Caco-2 (cell line): Measurements from ENCODE around the gene PPFIBP2. TPM values are rescaled to one million over a fixed set of nuclear protein-coding genes. Genes with fewer than 3 reads are reported as not detected.

Source experiments
- BruUV-seq: library from RNA; stranded (reverse); fragments of 400-500 nt; replicated peaks from 2 replicates; lab custom pipeline; 2021; lab: Mats Ljungman, UMichigan
- CTCF ChIA-PET: fragments of 300-600 bp; sonication (Branson Sonifier 250); formaldehyde crosslinking; loops from one replicate; lab custom pipeline; 2022; ENCODE audit warnings: antibody characterized with exemption; lab: Charles Lee
- POLR2A ChIA-PET: fragments of 300-600 bp; sonication (Branson Sonifier 250); formaldehyde crosslinking; loops from one replicate; lab custom pipeline; 2022; ENCODE audit warnings: antibody characterized with exemption; lab: Charles Lee
- DNase-seq, 2 experiments: peaks; one replicate each; pipeline versions ENCODE4 v3.0.0 to v3.0.0-alpha.2; 2020 to 2022
- H3K27me3 ChIP-seq: replicated peaks from 2 replicates; pipeline ENCODE4 v1.6.0; 2011; ENCODE audit warnings: low read length; ENCODE audit not compliant: control insufficient read depth, insufficient read depth
- H3K36me3 ChIP-seq: 2 replicates; pipeline ENCODE4 v1.5.1; 2011; ENCODE audit warnings: low read length; ENCODE audit not compliant: control insufficient read depth, insufficient read depth
- H3K4me1 ChIP-seq: fragments of 250-450 bp; sonication (Bioruptor Pico); 2 replicates; pipeline ENCODE4 v1.5.1; 2020; ENCODE audit warnings: mild to moderate bottlenecking
- H3K4me3 ChIP-seq: 2 replicates; pipeline ENCODE4 v1.5.1; 2011; ENCODE audit warnings: low read depth, mild to moderate bottlenecking, control low read depth, low read length
- H3K9me3 ChIP-seq: fragments of 250-450 bp; sonication (Bioruptor Pico); 2 replicates; pipeline ENCODE4 v1.5.1; 2020; ENCODE audit warnings: mild to moderate bottlenecking, moderate library complexity
- H3K27ac Mint-ChIP-seq: one replicate; pipeline ENCODE4 v1.8.0; 2022; ENCODE audit warnings: mixed read lengths; ENCODE audit not compliant: unreplicated experiment
- H3K27me3 Mint-ChIP-seq: one replicate; pipeline ENCODE4 v1.8.0; 2022; ENCODE audit warnings: mixed read lengths; ENCODE audit not compliant: insufficient read depth, unreplicated experiment
- H3K36me3 Mint-ChIP-seq: one replicate; pipeline ENCODE4 v1.8.0; 2022; ENCODE audit warnings: mild to moderate bottlenecking, mixed read lengths; ENCODE audit not compliant: insufficient read depth, unreplicated experiment
- H3K4me1 Mint-ChIP-seq: one replicate; pipeline ENCODE4 v1.8.0; 2022; ENCODE audit warnings: low read depth, mixed read lengths; ENCODE audit not compliant: unreplicated experiment
- H3K4me3 Mint-ChIP-seq: one replicate; pipeline ENCODE4 v1.8.0; 2022; ENCODE audit warnings: mild to moderate bottlenecking, moderate library complexity, mixed read lengths; ENCODE audit not compliant: unreplicated experiment
- H3K9me3 Mint-ChIP-seq: one replicate; pipeline ENCODE4 v1.8.0; 2022; ENCODE audit warnings: mixed read lengths; ENCODE audit not compliant: unreplicated experiment
- intact Hi-C: fragments of 100-400 bp; cut with micrococcal nuclease; formaldehyde crosslinking; loops from one replicate; pipeline ENCODE4 v1.10.0; 2022; ENCODE audit not compliant: unreplicated experiment
- total RNA-seq: library from RNA; stranded (reverse); gene quantifications from 2 replicates; pipeline ENCODE4 v1.2.3, GENCODE V29; 2022
- TF ChIP-seq, protein P1 (sequence below), 2 experiments: fragments of 200-600 bp in 1 of 2; IDR thresholded peaks; 1 replicate in 1 of 2; 2 replicates in 1 of 2; pipeline versions ENCODE4 v1.5.1 to v1.8.0; 2011 to 2022; ENCODE audit warnings: antibody characterized with exemption in 1 of 2, control low read depth in 1 of 2, inconsistent platforms in 1 of 2, low read depth in 1 of 2, low read length in 1 of 2, mild to moderate bottlenecking in 1 of 2, moderate library complexity in 1 of 2; ENCODE audit not compliant: insufficient read depth in 1 of 2, severe bottlenecking in 1 of 2, unreplicated experiment in 1 of 2

PPFIBP2 gene
- total RNA-seq, 1 experiment from 2014 or later: 72.5 TPM

DNA sequence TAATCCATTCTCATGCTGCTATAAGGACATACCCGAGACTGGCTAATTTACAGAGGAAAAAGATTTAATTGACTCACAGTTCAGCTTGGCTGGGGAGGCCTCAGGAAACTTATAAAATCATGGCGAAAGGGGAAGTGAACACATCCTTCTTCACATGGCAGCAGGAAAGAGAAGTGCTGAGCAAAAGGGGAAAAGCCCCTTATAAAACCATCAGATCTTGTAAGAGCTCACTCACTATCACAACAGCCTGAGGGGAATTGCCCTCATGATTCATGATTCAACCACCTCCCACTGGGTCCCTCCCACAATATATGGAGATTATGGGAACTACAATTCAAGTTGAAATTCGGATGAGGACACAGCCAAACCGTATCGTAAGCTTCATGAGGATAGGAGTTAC lies 163.3 kb downstream of the PPFIBP2 start:
- intact Hi-C loops: no loop called here
- H3K4me3 ChIP-seq: no peak overlapping the region
- no peak for DNase-seq
- H3K27me3 ChIP-seq: no peaks in the 10 kb centered on the region
- ChIA-PET CTCF (interaction anchor here (1.2 kb wide), 1 partner anchor 65 kb away, joined by 3 read pairs; no protein-coding TSS in a partner anchor), POLR2A (no interaction called here)
- no peak overlapping the region for H3K4me3 Mint-ChIP-seq
- no peaks in the 10 kb centered on the region for H3K36me3 ChIP-seq
- H3K36me3 Mint-ChIP-seq: peaks cover 18% of the 10 kb centered on the region
- BruUV-seq: no TSS peak
- peaks cover 6% of the 10 kb centered on the region for H3K4me1 ChIP-seq
- H3K27me3 Mint-ChIP-seq: peaks cover 2% of the 10 kb centered on the region
- H3K9me3 Mint-ChIP-seq: no peaks in the 10 kb centered on the region
- no peaks in the 10 kb centered on the region for H3K9me3 ChIP-seq
- TF ChIP-seq, protein P1, sequence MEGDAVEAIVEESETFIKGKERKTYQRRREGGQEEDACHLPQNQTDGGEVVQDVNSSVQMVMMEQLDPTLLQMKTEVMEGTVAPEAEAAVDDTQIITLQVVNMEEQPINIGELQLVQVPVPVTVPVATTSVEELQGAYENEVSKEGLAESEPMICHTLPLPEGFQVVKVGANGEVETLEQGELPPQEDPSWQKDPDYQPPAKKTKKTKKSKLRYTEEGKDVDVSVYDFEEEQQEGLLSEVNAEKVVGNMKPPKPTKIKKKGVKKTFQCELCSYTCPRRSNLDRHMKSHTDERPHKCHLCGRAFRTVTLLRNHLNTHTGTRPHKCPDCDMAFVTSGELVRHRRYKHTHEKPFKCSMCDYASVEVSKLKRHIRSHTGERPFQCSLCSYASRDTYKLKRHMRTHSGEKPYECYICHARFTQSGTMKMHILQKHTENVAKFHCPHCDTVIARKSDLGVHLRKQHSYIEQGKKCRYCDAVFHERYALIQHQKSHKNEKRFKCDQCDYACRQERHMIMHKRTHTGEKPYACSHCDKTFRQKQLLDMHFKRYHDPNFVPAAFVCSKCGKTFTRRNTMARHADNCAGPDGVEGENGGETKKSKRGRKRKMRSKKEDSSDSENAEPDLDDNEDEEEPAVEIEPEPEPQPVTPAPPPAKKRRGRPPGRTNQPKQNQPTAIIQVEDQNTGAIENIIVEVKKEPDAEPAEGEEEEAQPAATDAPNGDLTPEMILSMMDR (IDR thresholded peaks at IDR 0.05; ENCODE audit: insufficient read depth in 1 of 2, low read depth in 1 of 2, low read length in 1 of 2, severe bottlenecking in 1 of 2, unreplicated experiment in 1 of 2): no peak
- H3K4me1 Mint-ChIP-seq: peaks cover 16% of the 10 kb centered on the region
- no peak overlapping the region for H3K27ac Mint-ChIP-seq

DNA sequence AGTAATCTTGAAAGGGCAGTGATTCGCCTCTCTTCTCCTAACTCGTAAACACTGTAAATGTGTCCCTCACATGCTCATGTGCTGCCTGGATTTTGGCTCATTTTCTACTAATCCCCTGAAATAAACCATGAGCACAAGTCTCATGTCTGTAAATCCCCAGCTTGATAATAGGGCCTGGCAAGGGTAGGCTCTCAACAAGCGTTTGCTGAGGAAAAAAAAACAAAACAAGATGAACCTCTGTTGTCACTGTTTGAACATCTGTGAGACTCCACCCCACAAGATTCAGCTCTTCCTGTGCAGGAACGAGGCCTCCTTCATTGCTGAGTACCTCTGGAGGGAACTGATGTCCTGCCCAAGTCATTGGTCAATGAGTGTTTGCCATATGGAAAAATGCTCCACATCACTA lies 164.0 kb downstream of the PPFIBP2 start:
- Mint-ChIP-seq H3K9me3 (no peaks in the 10 kb centered on the region), H3K27ac (no peak overlapping the region), H3K4me1 (peaks cover 16% of the 10 kb centered on the region), H3K27me3 (peaks cover 2% of the 10 kb centered on the region), H3K4me3 (no peak overlapping the region), H3K36me3 (peaks cover 11% of the 10 kb centered on the region)
- BruUV-seq: no TSS peak
- ChIA-PET POLR2A (no interaction called here), CTCF (interaction anchor here (0.6 to 1.2 kb wide), 2 partner anchors 66 to 103 kb away, joined by 3 to 5 read pairs; no protein-coding TSS in a partner anchor)
- TF ChIP-seq, protein P1 (IDR thresholded peaks at IDR 0.05; ENCODE audit: insufficient read depth in 1 of 2, low read depth in 1 of 2, low read length in 1 of 2, severe bottlenecking in 1 of 2, unreplicated experiment in 1 of 2): no peak
- intact Hi-C loops: no loop called here
- peaks cover 4% of the 10 kb centered on the region for H3K4me1 ChIP-seq
- H3K4me3 ChIP-seq: no peak overlapping the region
- H3K36me3 ChIP-seq: no peaks in the 10 kb centered on the region
- DNase-seq: no peak
- no peaks in the 10 kb centered on the region for H3K9me3 ChIP-seq
- H3K27me3 ChIP-seq: no peaks in the 10 kb centered on the region

DNA sequence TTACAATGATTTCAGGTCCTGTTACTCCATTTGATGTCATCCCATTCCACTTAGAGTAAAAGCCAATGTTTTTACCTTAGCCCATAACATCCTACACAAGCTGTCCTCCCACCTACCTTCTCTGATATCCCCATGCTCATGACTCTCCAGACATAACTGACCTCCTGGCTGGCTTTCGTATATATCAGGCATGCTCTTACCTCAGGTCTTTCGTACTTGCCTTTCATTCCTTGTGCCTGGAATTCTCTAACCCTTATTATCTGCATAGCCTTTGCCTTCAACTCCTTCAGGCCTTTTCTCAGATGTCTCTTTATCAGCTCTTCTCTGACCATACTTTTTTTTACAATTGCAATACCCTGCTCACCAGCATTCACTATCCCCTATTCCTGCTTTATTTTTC lies 169.8 kb downstream of the PPFIBP2 start:
- Mint-ChIP-seq H3K36me3 (no peaks in the 10 kb centered on the region), H3K4me1 (no peaks in the 10 kb centered on the region), H3K9me3 (no peaks in the 10 kb centered on the region), H3K27me3 (no peaks in the 10 kb centered on the region), H3K4me3 (no peak overlapping the region), H3K27ac (no peak overlapping the region)
- H3K4me3 ChIP-seq: no peak overlapping the region
- no peaks in the 10 kb centered on the region for H3K4me1 ChIP-seq
- H3K36me3 ChIP-seq: no peaks in the 10 kb centered on the region
- no peaks in the 10 kb centered on the region for H3K27me3 ChIP-seq
- CTCF ChIA-PET: interaction anchor here (0.6 kb wide), 1 partner anchor 170 kb away, joined by 3 read pairs; no protein-coding TSS in a partner anchor
- no TSS peak for BruUV-seq
- POLR2A ChIA-PET: no interaction called here
- H3K9me3 ChIP-seq: no peaks in the 10 kb centered on the region
- intact Hi-C loops: no loop called here
- TF ChIP-seq, protein P1 (IDR thresholded peaks at IDR 0.05; ENCODE audit: insufficient read depth in 1 of 2, low read depth in 1 of 2, low read length in 1 of 2, severe bottlenecking in 1 of 2, unreplicated experiment in 1 of 2): no peak
- DNase-seq: no peak
